ENCODE measurements around the gene SMIM14.
"Not testable (repeated sequence)": the region's sequence is repeated elsewhere in the genome, so short reads cannot be mapped to it uniquely, and the experiment has no call there.

The SMIM14 gene

GRCh38 chr4:39548425-39549067 lies 90.1 kb downstream of the SMIM14 start:
- DNase-seq (ENCODE audit: low read depth): peak; percentile 41
- TF ChIP-seq CTCF (IDR thresholded peaks at IDR 0.05; ENCODE audit: low read length, missing control alignments): no peak

GRCh38 chr4:39544580-39545315 lies 93.9 kb downstream of the SMIM14 start:
- no peak for DNase-seq (ENCODE audit: low read depth)
- no peak overlapping the region for H3K4me3 ChIP-seq (replicated peaks; ENCODE audit: low read depth, low read length)
- no peak for TF ChIP-seq CTCF (IDR thresholded peaks at IDR 0.05; ENCODE audit: low read length, missing control alignments)

More at GRCh38 chr4:39548425-39549067, 90.1 kb downstream of the SMIM14 start:
- no peak overlapping the region for H3K4me3 ChIP-seq (replicated peaks; ENCODE audit: low read depth, low read length)

- DNase-seq (ENCODE audit: low read depth); H3K4me3 ChIP-seq (replicated peaks; ENCODE audit: low read depth, low read length): not testable (repeated sequence)
Measured at GRCh38 chr4:39544080-39544479, 94.6 kb downstream of the SMIM14 start.

- TF ChIP-seq CTCF (IDR thresholded peaks at IDR 0.05; ENCODE audit: low read length, missing control alignments): no peak
Measured at GRCh38 chr4:39543034-39543433, 95.6 kb downstream of the SMIM14 start.

GRCh38 chr4:39542611-39543012 lies 96.1 kb downstream of the SMIM14 start:
- no peak for DNase-seq (ENCODE audit: low read depth)
- no peak overlapping the region for H3K4me3 ChIP-seq (replicated peaks; ENCODE audit: low read depth, low read length)
- no peak for TF ChIP-seq CTCF (IDR thresholded peaks at IDR 0.05; ENCODE audit: low read length, missing control alignments)

More at GRCh38 chr4:39543034-39543433, 95.6 kb downstream of the SMIM14 start:
- no peak for DNase-seq (ENCODE audit: low read depth)
- no peak overlapping the region for H3K4me3 ChIP-seq (replicated peaks; ENCODE audit: low read depth, low read length)

GRCh38 chr4:39541987-39542610 lies 96.6 kb downstream of the SMIM14 start:
- no peak for TF ChIP-seq CTCF (IDR thresholded peaks at IDR 0.05; ENCODE audit: low read length, missing control alignments)
- no peak for DNase-seq (ENCODE audit: low read depth)
- no peak overlapping the region for H3K4me3 ChIP-seq (replicated peaks; ENCODE audit: low read depth, low read length)

GRCh38 chr4:39539089-39539611 lies 99.5 kb downstream of the SMIM14 start:
- DNase-seq (ENCODE audit: low read depth): no peak
- TF ChIP-seq CTCF (IDR thresholded peaks at IDR 0.05; ENCODE audit: low read length, missing control alignments): no peak
- no peak overlapping the region for H3K4me3 ChIP-seq (replicated peaks; ENCODE audit: low read depth, low read length)
